CD14-positive monocyte (primary cell): ENCODE data around the gene NDRG4. TPM values are rescaled to one million over a fixed set of nuclear protein-coding genes. Genes with fewer than 3 reads are reported as not detected.
A peak's percentile ranks its signal among the peaks of the same experiment; 100 is the strongest.

Experiments
- DNase-seq, 3 donors: peaks; one replicate each; pipeline ENCODE4 v3.0.0-alpha.2; 2011 to 2022
- H2AFZ ChIP-seq: 2 replicates; pipeline ENCODE4 v1.6.0; 2012; ENCODE audit warnings: mild to moderate bottlenecking, low read depth, low read length, inconsistent platforms; ENCODE audit not compliant: insufficient read depth, poor library complexity, severe bottlenecking
- H3K27ac ChIP-seq, 2 donors: 1 replicate in 1 of 2; 2 replicates in 1 of 2; pipeline ENCODE4 v1.5.1; 2012 to 2013; ENCODE audit warnings: low read length in 2 of 2, control low read depth in 1 of 2, inconsistent platforms in 1 of 2, low read depth in 1 of 2, mild to moderate bottlenecking in 1 of 2
- H3K27me3 ChIP-seq, 2 donors: one replicate each; pipeline versions ENCODE4 v1.6.0 to v1.6.1; 2011 to 2013; ENCODE audit warnings: low read length in 2 of 2; ENCODE audit not compliant: control insufficient read depth in 2 of 2, insufficient read depth in 2 of 2
- H3K36me3 ChIP-seq, 2 donors: replicated peaks in 1 of 2; 1 replicate in 1 of 2; 2 replicates in 1 of 2; pipeline versions ENCODE4 v1.5.1 to v1.6.1; 2012 to 2013; ENCODE audit warnings: low read length in 2 of 2, control low read depth in 1 of 2, inconsistent platforms in 1 of 2, mild to moderate bottlenecking in 1 of 2; ENCODE audit not compliant: insufficient read depth in 2 of 2, control insufficient read depth in 1 of 2
- H3K4me1 ChIP-seq, 2 donors: 1 replicate in 1 of 2; 2 replicates in 1 of 2; pipeline versions ENCODE4 v1.5.1 to v1.6.1; 2012 to 2013; ENCODE audit warnings: low read length in 2 of 2, control low read depth in 1 of 2, inconsistent platforms in 1 of 2, mild to moderate bottlenecking in 1 of 2, moderate library complexity in 1 of 2; ENCODE audit not compliant: insufficient read depth in 2 of 2, control insufficient read depth in 1 of 2
- H3K4me2 ChIP-seq: replicated peaks from 2 replicates; pipeline ENCODE3; 2012; ENCODE audit warnings: low read length, moderate library complexity, mild to moderate bottlenecking; ENCODE audit not compliant: poor library complexity, severe bottlenecking; ENCODE audit errors: extremely low read depth
- H3K4me3 ChIP-seq, 3 experiments: fragments of 200-600 bp in 1 of 3; sonication (generic) in 1 of 3; replicated peaks in 1 of 3; 1 replicate in 2 of 3; 2 replicates in 1 of 3; pipeline ENCODE4 v1.5.1; 2011 to 2013; ENCODE audit warnings: low read length in 3 of 3, mild to moderate bottlenecking in 3 of 3, control low read depth in 2 of 3, low read depth in 2 of 3, inconsistent platforms in 1 of 3, moderate library complexity in 1 of 3
- H3K79me2 ChIP-seq: 2 replicates; pipeline ENCODE4 v1.6.0; 2012; ENCODE audit warnings: mild to moderate bottlenecking, control low read depth, inconsistent platforms, low read length, moderate library complexity; ENCODE audit not compliant: insufficient read depth
- H3K9ac ChIP-seq: 2 replicates; pipeline ENCODE4 v1.6.0; 2017; ENCODE audit warnings: low read length, mild to moderate bottlenecking; ENCODE audit not compliant: insufficient read depth, poor library complexity, severe bottlenecking
- H3K9me3 ChIP-seq, 2 donors: replicated peaks in 1 of 2; 1 replicate in 1 of 2; 2 replicates in 1 of 2; pipeline versions ENCODE4 v1.5.1 to v1.6.1; 2012 to 2013; ENCODE audit warnings: low read length in 2 of 2, control low read depth in 1 of 2; ENCODE audit not compliant: control insufficient read depth in 1 of 2, insufficient read depth in 1 of 2
- H4K20me1 ChIP-seq: 2 replicates; pipeline ENCODE4 v1.6.0; 2012; ENCODE audit warnings: mild to moderate bottlenecking, low read length, control low read depth, moderate library complexity; ENCODE audit not compliant: insufficient read depth
- H3K27ac Mint-ChIP-seq, 7 donors: one replicate each; pipeline ENCODE4 v1.8.0; 2020; ENCODE audit warnings: mild to moderate bottlenecking in 7 of 7, mixed read lengths in 7 of 7, moderate library complexity in 6 of 7, inconsistent platforms in 2 of 7
- H3K27me3 Mint-ChIP-seq, 3 donors: one replicate each; pipeline ENCODE4 v1.8.0; 2021 to 2022; ENCODE audit warnings: low read depth in 3 of 3, mild to moderate bottlenecking in 3 of 3, mixed read lengths in 3 of 3, moderate library complexity in 3 of 3, inconsistent platforms in 1 of 3
- H3K36me3 Mint-ChIP-seq, 2 donors: one replicate each; pipeline ENCODE4 v1.8.0; 2020; ENCODE audit warnings: mixed read lengths in 2 of 2, inconsistent platforms in 1 of 2, mild to moderate bottlenecking in 1 of 2
- H3K4me1 Mint-ChIP-seq: one replicate; pipeline ENCODE4 v1.8.0; 2020; ENCODE audit warnings: mild to moderate bottlenecking, mixed read lengths
- H3K4me3 Mint-ChIP-seq, 2 donors: one replicate each; pipeline ENCODE4 v1.8.0; 2020; ENCODE audit warnings: mild to moderate bottlenecking in 2 of 2, mixed read lengths in 2 of 2, moderate library complexity in 1 of 2
- H3K9me3 Mint-ChIP-seq, 7 donors: one replicate each; pipeline ENCODE4 v1.8.0; 2020 to 2022; ENCODE audit warnings: mixed read lengths in 7 of 7, mild to moderate bottlenecking in 6 of 7, moderate library complexity in 6 of 7, inconsistent platforms in 2 of 7
- CTCF ChIP-seq: fragments of 200-600 bp; IDR thresholded peaks from one replicate; pipeline ENCODE4 v1.8.0; 2022; ENCODE audit warnings: antibody characterized with exemption, mild to moderate bottlenecking
- WGBS: methylation state at CpG from one replicate; pipeline ENCODE4 v1.1.5; 2013; ENCODE audit warnings: missing lambda C conversion rate; ENCODE audit not compliant: insufficient coverage; 5-methylcytosine and 5-hydroxymethylcytosine counted together
- intact Hi-C, 2 donors: fragments of 100-400 bp; cut with micrococcal nuclease; formaldehyde crosslinking; loops; one replicate each; pipeline versions ENCODE4 v1.15.0 to v1.15.1; 2023
- polyA plus RNA-seq, 3 donors: library from polyadenylated mRNA; depleted of rRNA in 1 of 3; unstranded in 2 of 3; stranded (reverse) in 1 of 3; fragments of 300-500 nt in 2 of 3; fragments of >200 nt in 1 of 3; fragmentation: Illumina TruSeq in 2 of 3; gene quantifications; 1 replicate in 2 of 3; 2 replicates in 1 of 3; pipeline ENCODE4 v1.2.3, GENCODE V29; 2012 to 2021

The NDRG4 gene
- polyA plus RNA-seq, 3 donors: not detected

DNA sequence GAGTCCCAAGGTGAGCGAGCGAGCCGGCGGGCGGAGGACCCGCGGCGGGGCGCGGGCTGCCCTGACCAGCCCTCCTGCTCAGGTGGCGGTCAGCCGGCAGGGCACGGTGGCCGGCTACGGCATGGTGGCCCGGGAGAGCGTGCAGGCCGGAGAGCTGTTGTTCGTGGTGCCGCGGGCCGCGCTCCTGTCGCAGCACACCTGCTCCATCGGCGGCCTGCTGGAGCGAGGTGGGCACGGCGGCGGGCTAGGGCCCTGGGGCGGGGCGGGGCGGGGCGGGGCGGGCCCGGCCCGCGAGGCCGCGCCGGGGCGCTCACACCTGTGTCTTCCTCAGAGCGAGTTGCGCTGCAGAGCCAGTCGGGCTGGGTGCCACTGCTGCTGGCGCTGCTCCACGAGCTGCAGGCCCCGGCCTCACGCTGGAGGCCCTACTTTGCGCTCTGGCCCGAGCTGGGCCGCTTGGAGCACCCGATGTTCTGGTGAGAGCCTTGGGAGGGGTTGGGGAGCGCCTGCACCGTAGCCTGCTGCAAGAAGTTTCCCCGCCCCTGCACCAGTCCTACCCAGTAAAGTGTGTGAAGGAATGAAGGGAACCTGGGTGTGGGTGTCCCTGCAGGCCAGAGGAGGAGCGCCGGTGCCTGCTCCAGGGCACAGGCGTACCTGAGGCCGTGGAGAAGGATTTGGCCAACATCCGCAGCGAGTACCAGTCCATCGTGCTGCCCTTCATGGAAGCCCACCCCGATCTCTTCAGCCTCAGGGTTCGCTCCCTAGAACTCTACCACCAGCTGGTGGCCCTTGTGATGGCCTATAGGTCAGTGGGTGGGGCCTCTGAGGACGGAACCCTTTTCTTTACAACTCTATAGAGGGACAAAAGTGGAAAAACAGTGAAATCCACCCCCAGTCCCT lies 16.2 kb downstream of the NDRG4 start:
- peak overlapping the region in 1 of 2 donors; percentile 71 for H3K27ac ChIP-seq
- H3K79me2 ChIP-seq: no peaks in the 10 kb centered on the region
- H3K4me1 ChIP-seq: peaks cover 13 to 21% of the 10 kb centered on the region in 2 donors
- H3K9ac ChIP-seq: peak overlapping the region; percentile 76
- DNase-seq: no peak
- peaks cover 35 to 45% of the 10 kb centered on the region in 2 donors for H3K36me3 ChIP-seq
- H3K27me3 ChIP-seq: no peaks in the 10 kb centered on the region
- Mint-ChIP-seq H3K9me3 (no peaks in the 10 kb centered on the region), H3K4me3 (peak overlapping the region; percentile 89 to 97), H3K27me3 (peaks cover 0 to 2% (median 0%) of the 10 kb centered on the region in 3 donors), H3K27ac (peak overlapping the region in 4 of 7 donors; percentile 70 to 92 (median 85)), H3K4me1 (peaks cover 11% of the 10 kb centered on the region), H3K36me3 (peaks cover 35 to 40% of the 10 kb centered on the region in 2 donors)
- peak overlapping the region; percentile 98 for H2AFZ ChIP-seq
- H3K4me3 ChIP-seq: peak overlapping the region; percentile 68 to 90 (median 75)
- peak overlapping the region; percentile 92 for H3K4me2 ChIP-seq
- peak; percentile 23 for TF ChIP-seq CTCF
- H3K9me3 ChIP-seq: no peaks in the 10 kb centered on the region
- peaks cover 36% of the 10 kb centered on the region for H4K20me1 ChIP-seq
- intact Hi-C loops: loop anchor here (2.0 to 10.0 kb wide), 4 partner anchors 109 to 149 kb away; partner anchors contain the start of gene CNOT1 (in 2 of the 2)
- 6% methylated on average over 37 of the region's 66 CpGs for WGBS

GRCh38 chr16:58516768-58517107 lies 16.8 kb downstream of the NDRG4 start:
- Mint-ChIP-seq H3K27ac (no peak overlapping the region), H3K4me3 (peak overlapping the region in 1 of 2 donors; percentile 60), H3K27me3 (peaks cover 0 to 2% (median 0%) of the 10 kb centered on the region in 3 donors), H3K9me3 (no peaks in the 10 kb centered on the region), H3K36me3 (peaks cover 41 to 45% of the 10 kb centered on the region in 2 donors), H3K4me1 (peaks cover 11% of the 10 kb centered on the region)
- H3K4me2 ChIP-seq: no peak overlapping the region
- H3K9ac ChIP-seq: no peak overlapping the region
- H4K20me1 ChIP-seq: peaks cover 36% of the 10 kb centered on the region
- no CpG with 5 or more reads among the region's 4 CpGs for WGBS
- H3K27me3 ChIP-seq: no peaks in the 10 kb centered on the region
- no peak overlapping the region for H3K27ac ChIP-seq
- H3K9me3 ChIP-seq: no peaks in the 10 kb centered on the region
- no peak for TF ChIP-seq CTCF
- intact Hi-C loops: loop anchor here (5.0 to 10.0 kb wide), 3 partner anchors 108 to 148 kb away; partner anchors contain the start of gene CNOT1 (in 2 of the 2)
- peaks cover 13 to 21% of the 10 kb centered on the region in 2 donors for H3K4me1 ChIP-seq
- H3K36me3 ChIP-seq: peaks cover 41 to 51% of the 10 kb centered on the region in 2 donors
- no peak overlapping the region for H2AFZ ChIP-seq
- DNase-seq: no peak
- no peaks in the 10 kb centered on the region for H3K79me2 ChIP-seq
- H3K4me3 ChIP-seq: peak overlapping the region in 1 of 3 experiments; percentile 90
